ENCODE results near the gene AP3D1. TPM values are rescaled to one million over a fixed set of nuclear protein-coding genes. Genes with fewer than 3 reads are reported as not detected.
"Not testable (repeated sequence)": the region's sequence is repeated elsewhere in the genome, so short reads cannot be mapped to it uniquely, and the experiment has no call there.

The AP3D1 gene
- total and polyA plus RNA-seq, 2 donors (not counting 3 experiments of a cell fraction or from before 2014, with no cell fraction given): 130 to 137 TPM

- CTCF ChIA-PET: no interaction called here
- no peak for TF ChIP-seq MYC (IDR thresholded peaks at IDR 0.05; ENCODE audit: low read depth, low read length)
- no peak for TF ChIP-seq EZH2 (IDR thresholded peaks at IDR 0.05; ENCODE audit: borderline replicate concordance, low read depth, low read length, severe bottlenecking)
- no peak for TF ChIP-seq FOS (IDR thresholded peaks at IDR 0.05; ENCODE audit: borderline replicate concordance, insufficient read depth, low read length)
- no peak for TF ChIP-seq JUN (IDR thresholded peaks at IDR 0.05; ENCODE audit: borderline replicate concordance, insufficient read depth, insufficient read length, low read depth)
- no peak for TF ChIP-seq MAX (IDR thresholded peaks at IDR 0.05; ENCODE audit: insufficient read depth, insufficient read length)
- TF ChIP-seq POLR2A (IDR thresholded peaks at IDR 0.05; ENCODE audit: low read depth, low read length): no peak
- H3K36me3 ChIP-seq (ENCODE audit: control insufficient read depth in 2 of 2, extremely low read depth in 1 of 2, insufficient read depth in 2 of 2, low read length in 2 of 2): peaks cover 7 to 62% of the 10 kb centered on the region in 2 experiments
Observed at GRCh38 chr19:2129022-2129421, 22.3 kb downstream of the AP3D1 start.

GRCh38 chr19:2128252-2128651, 23.1 kb downstream of the AP3D1 start:
- H3K4me3 ChIP-seq (replicated peaks in 1 of 3; ENCODE audit: insufficient read depth in 1 of 3, low read depth in 1 of 3, low read length in 3 of 3); DNase-seq (ENCODE audit: low read depth, low spot score); BruUV-seq (replicated peaks); H3K27me3 ChIP-seq (ENCODE audit: control insufficient read depth in 2 of 2, insufficient read depth in 2 of 2, low read length in 2 of 2); H3K4me1 ChIP-seq (ENCODE audit: control insufficient read depth, extremely low read depth, insufficient read depth, low read length); H3K4me2 ChIP-seq (ENCODE audit: insufficient read depth, low read length); H3K9ac ChIP-seq (replicated peaks; ENCODE audit: extremely low read depth, insufficient read depth, low read length); H3K79me2 ChIP-seq (ENCODE audit: control insufficient read depth, insufficient read depth, low read length); dilution Hi-C loops (cut with MboI; ENCODE audit: extremely low pct_ligation_motif_present, low sequenced_read_pairs); POLR2A ChIA-PET; H3K9me1 ChIP-seq (replicated peaks; ENCODE audit: control insufficient read depth, extremely low read depth, insufficient read depth, low read length); CTCF ChIA-PET; FAIRE-seq; H3K27ac ChIP-seq (ENCODE audit: insufficient read depth, low read depth, low read length); H4K20me1 ChIP-seq (replicated peaks; ENCODE audit: control insufficient read depth, extremely low read depth, insufficient read depth, low read length); H2AFZ ChIP-seq (ENCODE audit: low read depth, low read length); H3K9me3 ChIP-seq (replicated peaks; ENCODE audit: control insufficient read depth, insufficient read depth, low read length); intact Hi-C loops (cut with micrococcal nuclease): not testable (repeated sequence)
- peaks cover 11 to 70% of the 10 kb centered on the region in 2 experiments for H3K36me3 ChIP-seq (ENCODE audit: control insufficient read depth in 2 of 2, extremely low read depth in 1 of 2, insufficient read depth in 2 of 2, low read length in 2 of 2)

More at GRCh38 chr19:2129022-2129421, 22.3 kb downstream of the AP3D1 start:
- Histone ChIP-seq H3K4me3 (replicated peaks in 1 of 3; ENCODE audit: insufficient read depth in 1 of 3, low read depth in 1 of 3, low read length in 3 of 3) (no peak overlapping the region), H3K9ac (replicated peaks; ENCODE audit: extremely low read depth, insufficient read depth, low read length) (no peak overlapping the region), H3K9me3 (replicated peaks; ENCODE audit: control insufficient read depth, insufficient read depth, low read length) (no peaks in the 10 kb centered on the region), H3K79me2 (ENCODE audit: control insufficient read depth, insufficient read depth, low read length) (peaks cover 4% of the 10 kb centered on the region), H2AFZ (ENCODE audit: low read depth, low read length) (no peak overlapping the region), H3K4me2 (ENCODE audit: insufficient read depth, low read length) (no peak overlapping the region), H4K20me1 (replicated peaks; ENCODE audit: control insufficient read depth, extremely low read depth, insufficient read depth, low read length) (no peaks in the 10 kb centered on the region), H3K27ac (ENCODE audit: insufficient read depth, low read depth, low read length) (no peak overlapping the region), H3K9me1 (replicated peaks; ENCODE audit: control insufficient read depth, extremely low read depth, insufficient read depth, low read length) (no peaks in the 10 kb centered on the region), H3K27me3 (ENCODE audit: control insufficient read depth in 2 of 2, insufficient read depth in 2 of 2, low read length in 2 of 2) (no peaks in the 10 kb centered on the region), H3K4me1 (ENCODE audit: control insufficient read depth, extremely low read depth, insufficient read depth, low read length) (no peaks in the 10 kb centered on the region)
- POLR2A ChIA-PET: no interaction called here
- intact Hi-C loops (cut with micrococcal nuclease) (no loop called here), dilution Hi-C loops (cut with MboI; ENCODE audit: extremely low pct_ligation_motif_present, low sequenced_read_pairs) (no loop called here)
- FAIRE-seq (no peak), DNase-seq (ENCODE audit: low read depth, low spot score) (no peak)
- no TSS peak for BruUV-seq (replicated peaks)

All from endothelial cell of umbilical vein (primary cell).